Peyer's patch (tissue), 4 donors: ENCODE results near the gene REN. TPM values are rescaled to one million over a fixed set of nuclear protein-coding genes. Genes with fewer than 3 reads are reported as not detected.

Source experiments
- DNase-seq, 3 donors: peaks; one replicate each; pipeline ENCODE4 v3.0.0-alpha.2; 2017 to 2019
- H3K27ac ChIP-seq, 4 donors: fragments of 200-600 bp; sonication (generic); one replicate each; pipeline ENCODE4 v1.5.1; 2016 to 2019
- H3K27me3 ChIP-seq, 2 donors: fragments of 200-600 bp; sonication (generic); one replicate each; pipeline ENCODE4 v1.5.1; 2019
- H3K36me3 ChIP-seq, 3 donors: fragments of 200-600 bp; sonication (generic); one replicate each; pipeline ENCODE4 v1.5.1; 2016 to 2019
- H3K4me1 ChIP-seq, 4 donors: fragments of 200-600 bp; sonication (generic); one replicate each; pipeline ENCODE4 v1.5.1; 2016 to 2019
- H3K4me3 ChIP-seq, 4 donors: fragments of 200-600 bp; sonication (generic); 1 replicate in 3 of 4; 2 replicates in 1 of 4; pipeline ENCODE4 v1.5.1; 2016 to 2019; ENCODE audit warnings: mild to moderate bottlenecking in 1 of 4
- H3K9me3 ChIP-seq, 4 donors: fragments of 200-600 bp; sonication (generic); one replicate each; pipeline ENCODE4 v1.5.1; 2016 to 2019; ENCODE audit warnings: mild to moderate bottlenecking in 1 of 4
- CTCF ChIP-seq, 6 experiments: fragments of 450-650 bp in 4 of 6; fragments of 200-600 bp in 2 of 6; sonication (generic) in 1 of 6; IDR thresholded peaks; one replicate each; pipeline ENCODE4 v1.5.1; 2017 to 2019; ENCODE audit warnings: antibody characterized with exemption in 6 of 6, mild to moderate bottlenecking in 3 of 6, moderate library complexity in 1 of 6
- POLR2A ChIP-seq, 2 donors: fragments of 450-650 bp; IDR thresholded peaks; one replicate each; pipeline ENCODE4 v1.5.1; 2017; ENCODE audit warnings: antibody characterized with exemption in 2 of 2, mild to moderate bottlenecking in 2 of 2, moderate library complexity in 2 of 2
- total RNA-seq, 4 donors: library from RNA; depleted of rRNA; stranded (reverse); fragments of >200 nt; gene quantifications; one replicate each; pipeline ENCODE4 v1.1.0, GENCODE V29; 2016

The REN gene
- total RNA-seq, 4 donors from 2014 or later, result not detected

DNA sequence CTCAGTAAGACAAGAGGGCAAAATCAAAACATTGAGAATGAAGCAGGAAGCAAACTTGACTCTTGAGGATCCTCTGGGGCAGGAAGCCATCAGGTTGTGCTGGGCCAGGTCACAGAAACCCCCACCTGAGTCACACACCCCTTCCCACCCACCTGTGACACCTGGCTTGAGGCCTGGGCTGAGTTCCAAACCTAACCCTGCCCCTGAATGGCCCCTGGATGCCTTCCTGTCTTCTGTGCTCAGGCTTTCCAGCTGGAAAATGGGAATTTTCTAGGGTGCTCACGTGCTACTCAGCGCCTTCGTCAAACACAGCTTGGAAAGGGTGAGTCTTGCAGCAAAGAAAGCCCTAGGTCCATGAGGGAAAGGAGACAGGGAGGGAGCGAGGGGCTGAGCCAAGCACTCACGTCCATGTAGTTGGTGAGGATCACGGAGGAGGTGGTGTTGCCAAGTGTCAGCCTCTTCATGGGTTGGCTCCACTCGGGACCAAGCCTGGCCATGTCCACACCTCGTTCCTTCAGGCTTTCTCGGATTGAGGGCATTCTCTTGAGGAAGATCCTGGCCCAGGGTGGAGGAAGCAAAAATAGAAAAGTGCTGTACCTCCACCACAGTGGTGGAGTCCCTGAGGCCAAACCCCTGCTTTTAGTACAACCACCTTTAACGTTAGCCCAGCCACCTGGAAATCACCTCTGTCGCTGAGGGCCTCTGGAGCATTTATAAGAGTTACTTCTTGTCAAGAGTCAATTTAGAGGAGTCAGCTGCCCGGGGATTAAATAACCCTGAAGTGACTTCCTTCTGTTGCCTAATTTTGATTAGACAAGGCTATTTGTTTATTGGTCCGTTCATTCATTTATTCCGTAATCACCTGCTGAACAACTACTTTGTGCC lies 4.3 kb downstream of the REN start:
- no peak overlapping the region for H3K4me3 ChIP-seq
- no peak for TF ChIP-seq POLR2A (IDR thresholded peaks at IDR 0.05)
- no peak for TF ChIP-seq CTCF (IDR thresholded peaks at IDR 0.05)
- no peaks in the 10 kb centered on the region for H3K27me3 ChIP-seq
- DNase-seq, result no peak
- H3K36me3 ChIP-seq, result no peaks in the 10 kb centered on the region
- H3K9me3 ChIP-seq, result peaks cover 0 to 4% (median 0%) of the 10 kb centered on the region in 4 donors
- no peak overlapping the region for H3K27ac ChIP-seq
- no peaks in the 10 kb centered on the region for H3K4me1 ChIP-seq

DNA sequence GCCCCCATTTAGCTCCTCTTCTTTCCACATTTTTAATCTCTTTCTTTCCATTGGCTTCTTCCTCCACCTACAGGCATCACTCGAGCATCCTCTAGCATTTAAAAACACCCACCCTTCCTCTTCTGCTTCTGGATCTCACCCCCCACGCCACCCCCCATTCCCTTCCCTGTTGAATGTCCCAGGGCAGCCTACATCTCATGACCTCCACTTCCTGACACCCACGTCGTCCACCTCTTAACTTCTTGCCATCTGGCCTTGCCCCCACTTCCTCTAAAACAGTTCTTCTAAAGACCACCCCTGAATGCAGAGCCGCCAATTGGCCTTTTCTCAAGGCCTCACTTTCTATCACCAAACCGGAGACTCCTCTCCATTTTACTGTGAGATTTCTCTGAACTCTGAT lies 8.2 kb downstream of the REN start:
- Histone ChIP-seq H3K27me3 (no peaks in the 10 kb centered on the region), H3K27ac (no peak overlapping the region), H3K4me3 (no peak overlapping the region), H3K9me3 (no peaks in the 10 kb centered on the region), H3K4me1 (no peaks in the 10 kb centered on the region), H3K36me3 (no peaks in the 10 kb centered on the region)
- no peak for TF ChIP-seq POLR2A (IDR thresholded peaks at IDR 0.05)
- no peak for TF ChIP-seq CTCF (IDR thresholded peaks at IDR 0.05)
- no peak for DNase-seq

DNA sequence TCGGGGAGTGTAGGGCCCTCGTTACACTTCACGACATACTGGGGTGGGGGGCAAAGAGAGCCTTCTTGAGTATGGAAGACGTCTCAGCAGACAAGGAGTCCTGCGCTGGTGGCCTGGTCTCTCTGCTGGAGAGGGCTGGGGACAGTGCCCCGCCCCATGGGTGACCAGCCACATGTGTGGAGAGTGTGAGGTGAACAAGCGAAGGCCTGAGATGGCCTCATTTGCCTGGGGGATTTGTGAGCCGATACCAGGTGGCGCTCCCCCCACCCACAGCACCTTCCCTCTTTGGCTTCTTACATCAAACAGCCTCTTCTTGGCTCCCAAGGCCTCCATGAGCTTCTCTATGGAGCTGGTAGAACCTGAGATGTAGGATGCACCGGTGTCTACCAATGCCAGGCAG lies 10.3 kb downstream of the REN start:
- Histone ChIP-seq H3K36me3 (no peaks in the 10 kb centered on the region), H3K4me1 (peaks cover 0 to 14% (median 3%) of the 10 kb centered on the region in 4 donors), H3K27ac (no peak overlapping the region), H3K4me3 (no peak overlapping the region), H3K9me3 (no peaks in the 10 kb centered on the region), H3K27me3 (no peaks in the 10 kb centered on the region)
- no peak for TF ChIP-seq CTCF (IDR thresholded peaks at IDR 0.05)
- TF ChIP-seq POLR2A (IDR thresholded peaks at IDR 0.05), result no peak
- no peak for DNase-seq

- Histone ChIP-seq H3K9me3 (no peaks in the 10 kb centered on the region), H3K27ac (no peak overlapping the region), H3K36me3 (no peaks in the 10 kb centered on the region), H3K4me1 (peaks cover 0 to 14% (median 3%) of the 10 kb centered on the region in 4 donors), H3K4me3 (no peak overlapping the region), H3K27me3 (no peaks in the 10 kb centered on the region)
- TF ChIP-seq POLR2A (IDR thresholded peaks at IDR 0.05) (no peak), CTCF (IDR thresholded peaks at IDR 0.05) (no peak)
- DNase-seq, result no peak
Observed at GRCh38 chr1:204154568-204155255, 11.4 kb downstream of the REN start.

DNA sequence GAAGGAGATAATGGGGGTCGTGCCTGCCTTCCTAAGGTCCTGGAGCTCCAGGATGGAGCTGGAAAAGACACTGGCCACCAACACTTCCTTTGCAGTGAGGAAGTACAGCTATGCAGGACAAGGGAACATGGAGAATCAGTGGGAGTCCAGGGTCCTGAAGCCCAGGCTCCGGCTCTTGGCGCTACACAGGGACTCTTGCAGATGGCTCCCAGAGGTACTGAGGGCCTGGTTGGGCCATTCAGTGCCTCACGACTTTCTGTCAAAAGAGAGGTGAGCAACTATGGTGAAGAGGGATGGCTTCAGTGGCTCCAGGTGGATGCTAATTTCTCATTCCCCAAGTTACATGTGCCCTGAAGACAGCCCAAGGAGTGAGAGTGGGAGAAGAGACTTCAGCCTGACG lies 12.5 kb downstream of the REN start:
- no peak overlapping the region for H3K27ac ChIP-seq
- H3K4me1 ChIP-seq, result peaks cover 0 to 14% (median 3%) of the 10 kb centered on the region in 4 donors
- H3K36me3 ChIP-seq, result no peaks in the 10 kb centered on the region
- DNase-seq, result no peak
- H3K27me3 ChIP-seq, result no peaks in the 10 kb centered on the region
- TF ChIP-seq POLR2A (IDR thresholded peaks at IDR 0.05) (no peak), CTCF (IDR thresholded peaks at IDR 0.05) (no peak)
- no peaks in the 10 kb centered on the region for H3K9me3 ChIP-seq
- no peak overlapping the region for H3K4me3 ChIP-seq
